Effector CD8-positive, alpha-beta T cell (primary cell): ENCODE results near the gene KRT80.
A peak's percentile ranks its signal among the peaks of the same experiment; 100 is the strongest.

Experiments used
- DNase-seq: peaks from one replicate; lab custom pipeline; 2025; lab: John Stamatoyannopoulos, UW

The KRT80 gene

GRCh38 chr12:52155048-52155868 lies 36.6 kb downstream of the KRT80 start:
- no peak for DNase-seq

- no peak for DNase-seq
Observed at GRCh38 chr12:52152905-52153317, 38.9 kb downstream of the KRT80 start.

GRCh38 chr12:52151837-52152783 lies 39.7 kb downstream of the KRT80 start:
- peak; percentile 55 for DNase-seq

GRCh38 chr12:52151153-52151836 lies 40.5 kb downstream of the KRT80 start:
- DNase-seq, result no peak

- DNase-seq, result no peak
Observed at GRCh38 chr12:52149651-52150241, 42.1 kb downstream of the KRT80 start.

- no peak for DNase-seq
Observed at GRCh38 chr12:52149182-52149641, 42.6 kb downstream of the KRT80 start.

- no peak for DNase-seq
Observed at GRCh38 chr12:52148464-52149181, 43.2 kb downstream of the KRT80 start.

- no peak for DNase-seq
Observed at GRCh38 chr12:52147964-52148463, 43.8 kb downstream of the KRT80 start.

GRCh38 chr12:52147367-52147963 lies 44.3 kb downstream of the KRT80 start:
- DNase-seq, result no peak

- DNase-seq, result no peak
Observed at GRCh38 chr12:52146822-52147366, 44.9 kb downstream of the KRT80 start.

- DNase-seq, result no peak
Observed at GRCh38 chr12:52146089-52146821, 45.6 kb downstream of the KRT80 start.

- DNase-seq, result no peak
Observed at GRCh38 chr12:52145228-52146088, 46.4 kb downstream of the KRT80 start.

- DNase-seq, result no peak
Observed at GRCh38 chr12:52144512-52145227, 47.1 kb downstream of the KRT80 start.

- DNase-seq, result no peak
Observed at GRCh38 chr12:52142431-52142830, 49.4 kb downstream of the KRT80 start.

GRCh38 chr12:52141875-52142274 lies 49.9 kb downstream of the KRT80 start:
- no peak for DNase-seq

- no peak for DNase-seq
Observed at GRCh38 chr12:52141306-52141705, 50.5 kb downstream of the KRT80 start.

- DNase-seq, result no peak
Observed at GRCh38 chr12:52139579-52140062, 52.2 kb downstream of the KRT80 start.

- no peak for DNase-seq
Observed at GRCh38 chr12:52139147-52139546, 52.7 kb downstream of the KRT80 start.
